Colon (tissue), 2 donors: ENCODE data around the gene PGAP3.

Experiments
- FAIRE-seq: peaks from 2 replicates; lab custom pipeline; 2012; peaks lifted over from hg19 to GRCh38; lab: Jason Lieb, UNC
- donor health status: control.
- donor health status: control.

The PGAP3 gene

DNA sequence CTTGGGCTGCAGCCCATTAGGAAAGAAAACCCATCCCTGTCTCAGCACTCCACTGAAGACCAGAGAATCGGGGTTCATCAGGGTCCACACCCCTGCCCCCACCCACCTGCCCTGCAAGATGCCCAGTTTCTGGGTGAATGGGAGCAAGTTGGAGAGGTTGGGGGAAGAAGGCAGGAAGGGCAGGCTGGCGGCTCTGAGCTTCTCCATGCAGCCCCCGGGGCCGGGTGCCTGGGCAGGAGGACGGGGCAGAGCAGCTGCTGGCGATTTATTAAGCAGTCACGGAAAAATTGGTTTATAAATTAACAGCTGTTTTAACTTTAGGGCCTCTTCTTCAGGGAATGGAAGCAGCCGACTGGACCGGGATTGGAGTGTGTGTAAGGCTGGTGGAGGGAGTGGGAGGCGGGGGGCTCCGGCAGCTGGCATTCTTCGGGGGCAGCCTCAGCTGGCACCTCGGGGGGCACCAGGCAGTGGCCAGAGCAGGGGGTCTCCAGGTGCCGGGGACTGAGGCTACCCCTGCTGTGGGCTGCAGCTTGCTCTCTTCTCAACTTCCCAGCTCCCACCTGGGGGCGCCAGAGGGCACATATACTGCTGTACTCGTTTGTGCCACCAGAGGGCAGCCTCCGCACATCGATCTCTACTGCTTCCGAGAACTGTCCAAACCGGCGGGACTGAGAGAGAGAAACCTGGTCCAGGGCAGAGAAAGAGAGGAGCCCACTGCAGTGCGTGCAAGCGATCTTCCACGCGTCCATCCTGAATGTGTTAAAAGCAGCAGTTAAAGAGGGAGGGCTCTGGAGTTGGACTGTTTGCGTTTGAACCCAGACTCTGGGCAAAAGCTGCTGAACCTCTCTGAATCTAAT, 66.1 kb downstream of the PGAP3 start:
- no peak for FAIRE-seq
